PC-9 (cell line): ENCODE results near the gene ANGEL2. TPM values are rescaled to one million over a fixed set of nuclear protein-coding genes. Genes with fewer than 3 reads are reported as not detected.

ENCODE experiments used
- BruUV-seq: library from RNA; stranded (reverse); fragments of 400-500 nt; replicated peaks from 2 replicates; lab custom pipeline; 2021; lab: Mats Ljungman, UMichigan
- CTCF ChIA-PET: fragments of 300-600 bp; sonication (Branson Sonifier 250); formaldehyde crosslinking; loops from one replicate; lab custom pipeline; 2022; ENCODE audit warnings: antibody characterized with exemption; lab: Charles Lee
- POLR2A ChIA-PET: fragments of 300-600 bp; sonication (Branson Sonifier 250); formaldehyde crosslinking; loops from one replicate; lab custom pipeline; 2022; ENCODE audit warnings: antibody characterized with exemption; ENCODE audit not compliant: unreplicated experiment; lab: Charles Lee
- DNase-seq, 2 experiments: peaks; one replicate each; pipeline versions ENCODE4 v3.0.0 to v3.0.0-alpha.2; 2015 to 2022; ENCODE audit warnings: mixed read lengths in 1 of 2
- H2AFZ ChIP-seq: fragments of 200-600 bp; sonication (generic); 2 replicates; pipeline ENCODE4 v1.8.1; 2017; ENCODE audit warnings: antibody characterized with exemption
- H3F3A ChIP-seq: fragments of 200-600 bp; sonication (generic); 2 replicates; pipeline ENCODE4 v1.8.1; 2017; ENCODE audit warnings: antibody characterized with exemption, mild to moderate bottlenecking, low read depth; ENCODE audit not compliant: insufficient read depth
- H3K27ac ChIP-seq: fragments of 200-600 bp; sonication (generic); 2 replicates; pipeline ENCODE4 v1.6.1; 2016; ENCODE audit warnings: mixed run types
- H3K27me3 ChIP-seq: fragments of 200-600 bp; sonication (generic); 2 replicates; pipeline ENCODE4 v1.6.1; 2016; ENCODE audit warnings: low read depth, mixed run types; ENCODE audit not compliant: insufficient read depth
- H3K36me3 ChIP-seq: fragments of 200-600 bp; sonication (generic); 2 replicates; pipeline ENCODE4 v1.6.1; 2016; ENCODE audit warnings: low read depth, mixed run types
- H3K4me1 ChIP-seq: fragments of 200-600 bp; sonication (generic); replicated peaks from 2 replicates; pipeline ENCODE4 v1.6.1; 2016; ENCODE audit warnings: mixed run types; ENCODE audit not compliant: insufficient read depth
- H3K4me2 ChIP-seq: fragments of 200-600 bp; sonication (generic); 2 replicates; pipeline ENCODE4 v1.6.1; 2017; ENCODE audit warnings: mixed run types
- H3K4me3 ChIP-seq: fragments of 200-600 bp; sonication (generic); 2 replicates; pipeline ENCODE4 v1.6.1; 2016; ENCODE audit warnings: mixed run types
- H3K79me2 ChIP-seq: fragments of 200-600 bp; sonication (generic); 2 replicates; pipeline ENCODE4 v1.6.1; 2017; ENCODE audit warnings: low read depth, mixed run types
- H3K9me2 ChIP-seq: fragments of 200-600 bp; sonication (generic); 2 replicates; pipeline ENCODE4 v1.8.1; 2017; ENCODE audit warnings: mild to moderate bottlenecking; ENCODE audit not compliant: insufficient read depth
- H3K9me3 ChIP-seq: fragments of 200-600 bp; sonication (generic); 2 replicates; pipeline ENCODE4 v1.8.1; 2016; ENCODE audit warnings: low read depth; ENCODE audit not compliant: insufficient read depth
- H4K20me1 ChIP-seq: fragments of 200-600 bp; sonication (generic); 2 replicates; pipeline ENCODE4 v1.8.1; 2017; ENCODE audit not compliant: insufficient read depth
- CTCF ChIP-seq: fragments of 200-600 bp; sonication (generic); conservative IDR thresholded peaks from 2 replicates; pipeline ENCODE4 v1.6.1; 2017; ENCODE audit warnings: mixed run types, antibody characterized with exemption, mild to moderate bottlenecking, moderate library complexity
- EZH2 ChIP-seq: fragments of 200-600 bp; sonication (generic); IDR thresholded peaks from 2 replicates; pipeline ENCODE4 v1.8.0; 2017; ENCODE audit warnings: antibody characterized with exemption, low read depth
- intact Hi-C: fragments of 100-400 bp; cut with micrococcal nuclease; formaldehyde crosslinking; loops from one replicate; pipeline ENCODE4 v1.10.0; 2022; ENCODE audit not compliant: unreplicated experiment
- total RNA-seq: library from RNA; stranded (reverse); gene quantifications from 2 replicates; pipeline ENCODE4 v1.2.3, GENCODE V29; 2021

The ANGEL2 gene
- total RNA-seq, 1 experiment from 2014 or later = 42.6 TPM

DNA sequence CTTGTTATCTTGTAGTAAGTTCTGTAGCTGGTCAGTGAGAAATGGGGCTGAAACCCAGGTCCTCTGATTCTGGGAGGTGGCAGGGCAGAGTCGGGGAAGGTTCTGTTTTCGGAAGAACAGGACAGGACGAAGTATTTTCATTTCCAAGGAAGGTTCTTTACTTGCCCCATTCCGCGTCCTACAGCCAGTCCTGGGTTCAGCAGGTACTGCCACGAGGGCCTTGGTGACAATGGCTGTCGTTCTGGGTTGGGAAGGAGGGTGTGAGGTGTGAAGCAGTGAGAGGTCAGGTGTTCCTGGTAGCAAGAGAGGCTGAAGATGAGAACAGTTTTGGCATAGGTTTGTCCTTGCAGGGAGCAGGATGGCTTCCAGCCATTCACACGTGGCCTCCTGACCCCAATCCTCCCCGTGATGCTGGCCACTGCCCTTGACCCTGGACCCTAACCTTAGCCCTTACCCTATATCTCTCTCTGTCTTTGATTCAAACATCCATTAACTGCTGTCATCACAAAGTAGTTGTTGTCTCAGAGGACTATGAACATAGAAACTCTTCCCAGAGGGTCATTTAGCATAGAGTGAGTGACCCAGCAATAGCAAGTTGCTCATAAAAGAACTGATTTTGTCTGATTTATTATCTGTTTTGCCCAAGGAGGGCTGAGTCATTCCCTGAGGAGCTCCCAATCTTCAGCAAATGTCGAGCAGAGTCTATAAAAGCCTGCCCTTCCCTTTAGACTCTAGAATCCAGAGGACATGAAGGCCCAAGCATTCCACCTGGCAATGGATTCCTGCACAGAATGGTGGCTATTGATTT lies 40.4 kb downstream of the ANGEL2 start:
- CTCF ChIA-PET = no interaction called here
- Histone ChIP-seq H2AFZ (no peak overlapping the region), H3K27me3 (peaks cover 20% of the 10 kb centered on the region; the same call in 1 of the 2 replicates), H3K27ac (no peak overlapping the region), H3F3A (no peaks in the 10 kb centered on the region), H3K36me3 (no peaks in the 10 kb centered on the region), H3K9me2 (no peaks in the 10 kb centered on the region), H4K20me1 (no peaks in the 10 kb centered on the region), H3K4me1 (no peaks in the 10 kb centered on the region), H3K79me2 (no peaks in the 10 kb centered on the region), H3K4me3 (no peak overlapping the region), H3K4me2 (no peak overlapping the region), H3K9me3 (no peaks in the 10 kb centered on the region)
- BruUV-seq = no TSS peak
- POLR2A ChIA-PET = no interaction called here
- TF ChIP-seq CTCF (no peak), EZH2 (no peak)
- intact Hi-C loops = no loop called here
- DNase-seq = no peak

GRCh38 chr1:212974711-212975110 lies 41.0 kb downstream of the ANGEL2 start:
- intact Hi-C loops = no loop called here

DNA sequence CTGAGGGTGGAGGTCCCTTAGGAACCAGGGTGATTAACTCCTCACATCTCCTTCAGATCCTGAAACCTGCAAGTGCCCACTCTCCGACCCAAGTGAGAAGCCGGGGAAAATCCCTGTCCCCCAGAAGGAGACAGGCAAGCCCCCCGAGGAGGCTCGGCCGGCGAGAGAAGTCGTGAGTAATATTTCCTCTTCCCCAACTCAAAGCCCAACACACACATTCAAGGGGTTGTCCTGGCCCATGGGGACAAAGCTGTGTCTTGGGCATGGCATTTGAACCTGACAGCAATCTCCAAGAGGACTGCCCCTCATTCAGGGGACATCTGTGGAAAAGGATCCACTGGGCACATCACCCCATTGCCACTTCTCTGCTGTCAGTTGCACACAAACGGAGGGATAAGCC lies 41.8 kb downstream of the ANGEL2 start:
- no peaks in the 10 kb centered on the region for H3K4me1 ChIP-seq
- intact Hi-C loops = no loop called here
- H2AFZ ChIP-seq = no peak overlapping the region
- peaks cover 22% of the 10 kb centered on the region; the same call in 1 of the 2 replicates for H3K27me3 ChIP-seq
- no peaks in the 10 kb centered on the region for H4K20me1 ChIP-seq
- no peaks in the 10 kb centered on the region for H3K79me2 ChIP-seq
- no peaks in the 10 kb centered on the region for H3K9me3 ChIP-seq
- H3K36me3 ChIP-seq = no peaks in the 10 kb centered on the region
- POLR2A ChIA-PET = no interaction called here
- no peak overlapping the region for H3K4me2 ChIP-seq
- CTCF ChIA-PET = no interaction called here
- H3K27ac ChIP-seq = no peak overlapping the region
- H3K9me2 ChIP-seq = no peaks in the 10 kb centered on the region
- TF ChIP-seq CTCF (no peak), EZH2 (no peak)
- no peak for DNase-seq
- BruUV-seq = no TSS peak
- H3F3A ChIP-seq = no peaks in the 10 kb centered on the region
- H3K4me3 ChIP-seq = no peak overlapping the region

More at GRCh38 chr1:212974711-212975110, 41.0 kb downstream of the ANGEL2 start:
- Histone ChIP-seq H3K9me3 (no peaks in the 10 kb centered on the region), H3F3A (no peaks in the 10 kb centered on the region), H3K4me2 (no peak overlapping the region), H3K4me3 (no peak overlapping the region), H3K36me3 (no peaks in the 10 kb centered on the region), H3K9me2 (no peaks in the 10 kb centered on the region), H3K27me3 (peaks cover 22% of the 10 kb centered on the region; the same call in 1 of the 2 replicates), H3K79me2 (no peaks in the 10 kb centered on the region), H2AFZ (no peak overlapping the region), H4K20me1 (no peaks in the 10 kb centered on the region), H3K4me1 (no peaks in the 10 kb centered on the region), H3K27ac (no peak overlapping the region)
- ChIA-PET POLR2A (no interaction called here), CTCF (no interaction called here)
- TF ChIP-seq EZH2 (no peak), CTCF (no peak)
- no peak for DNase-seq
- BruUV-seq = no TSS peak
